ENCODE data around the gene PCDHGB3. TPM values are rescaled to one million over a fixed set of nuclear protein-coding genes. Genes with fewer than 3 reads are reported as not detected.
"Not testable (repeated sequence)": the region's sequence is repeated elsewhere in the genome, so short reads cannot be mapped to it uniquely, and the experiment has no call there.

The PCDHGB3 gene
- total RNA-seq, 1 experiment from 2014 or later, result 1.2 TPM

DNA sequence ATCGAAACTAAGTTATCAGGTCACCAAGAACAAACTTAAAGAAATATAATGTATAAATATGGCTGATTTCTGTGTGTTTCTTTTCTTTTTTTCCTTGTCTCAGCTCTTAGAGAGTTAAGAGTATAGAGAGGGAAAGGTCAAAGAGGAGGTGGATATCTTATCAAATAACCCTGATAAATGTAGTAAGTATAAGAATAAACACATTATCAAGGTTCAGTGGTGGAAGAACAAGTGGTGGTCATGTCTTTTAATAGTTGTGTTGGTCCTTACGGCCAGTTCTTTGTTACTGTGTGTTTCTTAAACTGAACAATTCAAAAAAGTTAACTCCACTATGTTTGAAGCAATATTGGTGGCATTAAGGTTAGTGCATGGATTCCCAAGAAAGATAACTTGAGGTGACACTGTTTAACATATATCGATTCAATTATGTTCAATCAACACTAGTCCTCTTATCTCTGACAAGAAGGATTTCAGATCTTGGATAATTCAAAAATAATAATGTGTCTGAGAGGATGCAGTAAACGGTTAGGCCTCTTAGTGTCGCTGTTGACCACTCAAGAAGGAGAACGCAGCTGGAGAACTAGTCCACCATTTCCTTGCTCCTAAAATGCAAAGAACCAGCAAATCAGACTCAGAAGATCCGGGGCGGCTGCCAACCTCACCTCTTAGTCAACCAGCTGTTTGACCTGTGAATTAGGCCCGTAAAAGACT lies 26.6 kb upstream of the PCDHGB3 start, which contains the start of gene PCDHGA3:
TSS of gene PCDHGA3 (plus strand) at position 588 of the 711 bp plus-strand sequence. CDS start 205 bp downstream, outside the sequence.
- BruUV-seq (replicated peaks), result no TSS peak
- DNase-seq, result no peak
- H3K4me3 Mint-ChIP-seq (ENCODE audit: low read depth, unreplicated experiment), result no peak within 1 kb of the TSS
- peaks cover 23% of the 10 kb centered on the region for H3K9me3 Mint-ChIP-seq (ENCODE audit: low read depth, unreplicated experiment)
- intact Hi-C loops (cut with micrococcal nuclease; ENCODE audit: unreplicated experiment), result no loop called here
- no peaks in the 10 kb centered on the region for H3K4me1 Mint-ChIP-seq (ENCODE audit: low read depth, unreplicated experiment)
- H3K27ac Mint-ChIP-seq (ENCODE audit: unreplicated experiment), result no peak within 1 kb of the TSS
- CTCF ChIA-PET, result no interaction called here
- no peaks in the 10 kb centered on the region for H3K27me3 Mint-ChIP-seq (ENCODE audit: unreplicated experiment)
- TF ChIP-seq, protein P1, sequence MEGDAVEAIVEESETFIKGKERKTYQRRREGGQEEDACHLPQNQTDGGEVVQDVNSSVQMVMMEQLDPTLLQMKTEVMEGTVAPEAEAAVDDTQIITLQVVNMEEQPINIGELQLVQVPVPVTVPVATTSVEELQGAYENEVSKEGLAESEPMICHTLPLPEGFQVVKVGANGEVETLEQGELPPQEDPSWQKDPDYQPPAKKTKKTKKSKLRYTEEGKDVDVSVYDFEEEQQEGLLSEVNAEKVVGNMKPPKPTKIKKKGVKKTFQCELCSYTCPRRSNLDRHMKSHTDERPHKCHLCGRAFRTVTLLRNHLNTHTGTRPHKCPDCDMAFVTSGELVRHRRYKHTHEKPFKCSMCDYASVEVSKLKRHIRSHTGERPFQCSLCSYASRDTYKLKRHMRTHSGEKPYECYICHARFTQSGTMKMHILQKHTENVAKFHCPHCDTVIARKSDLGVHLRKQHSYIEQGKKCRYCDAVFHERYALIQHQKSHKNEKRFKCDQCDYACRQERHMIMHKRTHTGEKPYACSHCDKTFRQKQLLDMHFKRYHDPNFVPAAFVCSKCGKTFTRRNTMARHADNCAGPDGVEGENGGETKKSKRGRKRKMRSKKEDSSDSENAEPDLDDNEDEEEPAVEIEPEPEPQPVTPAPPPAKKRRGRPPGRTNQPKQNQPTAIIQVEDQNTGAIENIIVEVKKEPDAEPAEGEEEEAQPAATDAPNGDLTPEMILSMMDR (IDR thresholded peaks at IDR 0.05; ENCODE audit: unreplicated experiment), result no peak
- no peaks in the 10 kb centered on the region for H3K36me3 Mint-ChIP-seq (ENCODE audit: insufficient read depth, unreplicated experiment)

DNA sequence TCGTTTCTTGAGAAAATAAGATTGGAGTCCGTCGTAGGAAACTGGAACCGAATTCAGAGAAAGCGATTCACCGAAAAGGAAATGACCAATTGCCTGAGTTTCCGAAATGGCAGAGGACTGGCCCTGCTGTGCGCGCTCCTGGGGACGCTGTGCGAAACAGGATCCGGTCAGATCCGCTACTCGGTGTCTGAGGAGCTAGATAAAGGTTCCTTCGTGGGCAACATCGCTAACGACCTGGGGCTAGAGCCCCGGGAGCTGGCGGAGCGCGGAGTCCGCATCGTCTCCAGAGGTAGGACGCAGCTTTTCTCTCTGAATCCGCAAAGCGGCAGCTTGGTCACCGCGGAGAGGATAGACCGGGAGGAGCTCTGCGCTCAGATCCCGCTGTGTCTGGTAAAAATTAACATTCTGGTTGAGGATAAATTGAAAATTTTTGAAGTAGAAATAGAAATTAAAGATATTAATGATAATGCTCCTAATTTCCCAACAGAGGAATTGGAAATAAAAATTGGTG lies 26.0 kb upstream of the PCDHGB3 start:
- DNase-seq, result no peak
- H3K36me3 Mint-ChIP-seq (ENCODE audit: insufficient read depth, unreplicated experiment), result no peaks in the 10 kb centered on the region
- CTCF ChIA-PET, result no interaction called here
- intact Hi-C loops (cut with micrococcal nuclease; ENCODE audit: unreplicated experiment), result no loop called here
- H3K27ac Mint-ChIP-seq (ENCODE audit: unreplicated experiment), result no peak overlapping the region
- no peaks in the 10 kb centered on the region for H3K27me3 Mint-ChIP-seq (ENCODE audit: unreplicated experiment)
- TF ChIP-seq, protein P1 (IDR thresholded peaks at IDR 0.05; ENCODE audit: unreplicated experiment), result no peak
- H3K4me1 Mint-ChIP-seq (ENCODE audit: low read depth, unreplicated experiment), result no peaks in the 10 kb centered on the region
- no TSS peak for BruUV-seq (replicated peaks)
- no peak overlapping the region for H3K4me3 Mint-ChIP-seq (ENCODE audit: low read depth, unreplicated experiment)
- H3K9me3 Mint-ChIP-seq (ENCODE audit: low read depth, unreplicated experiment), result peaks cover 19% of the 10 kb centered on the region

DNA sequence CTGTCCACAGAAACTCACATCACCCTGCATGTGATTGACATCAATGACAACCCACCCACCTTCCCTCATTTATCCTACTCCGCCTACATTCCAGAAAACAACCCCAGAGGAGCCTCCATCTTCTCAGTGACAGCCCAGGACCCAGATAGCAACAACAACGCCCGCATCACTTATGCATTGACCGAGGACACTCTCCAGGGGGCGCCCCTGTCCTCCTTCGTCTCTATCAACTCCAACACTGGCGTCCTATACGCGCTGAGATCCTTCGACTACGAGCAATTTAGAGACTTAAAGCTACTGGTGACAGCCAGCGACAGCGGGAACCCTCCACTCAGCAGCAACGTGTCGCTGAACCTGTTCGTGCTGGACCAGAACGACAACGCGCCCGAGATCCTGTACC lies 24.7 kb upstream of the PCDHGB3 start:
- no peak for DNase-seq
- H3K4me3 Mint-ChIP-seq (ENCODE audit: low read depth, unreplicated experiment), result no peak overlapping the region
- H3K27ac Mint-ChIP-seq (ENCODE audit: unreplicated experiment), result no peak overlapping the region
- peaks cover 3% of the 10 kb centered on the region for H3K36me3 Mint-ChIP-seq (ENCODE audit: insufficient read depth, unreplicated experiment)
- no peaks in the 10 kb centered on the region for H3K4me1 Mint-ChIP-seq (ENCODE audit: low read depth, unreplicated experiment)
- TF ChIP-seq, protein P1 (IDR thresholded peaks at IDR 0.05; ENCODE audit: unreplicated experiment), result no peak
- H3K27me3 Mint-ChIP-seq (ENCODE audit: unreplicated experiment), result no peaks in the 10 kb centered on the region
- intact Hi-C loops (cut with micrococcal nuclease; ENCODE audit: unreplicated experiment), result no loop called here
- H3K9me3 Mint-ChIP-seq (ENCODE audit: low read depth, unreplicated experiment), result peaks cover 19% of the 10 kb centered on the region
- BruUV-seq (replicated peaks), result no TSS peak
- CTCF ChIA-PET, result no interaction called here

DNA sequence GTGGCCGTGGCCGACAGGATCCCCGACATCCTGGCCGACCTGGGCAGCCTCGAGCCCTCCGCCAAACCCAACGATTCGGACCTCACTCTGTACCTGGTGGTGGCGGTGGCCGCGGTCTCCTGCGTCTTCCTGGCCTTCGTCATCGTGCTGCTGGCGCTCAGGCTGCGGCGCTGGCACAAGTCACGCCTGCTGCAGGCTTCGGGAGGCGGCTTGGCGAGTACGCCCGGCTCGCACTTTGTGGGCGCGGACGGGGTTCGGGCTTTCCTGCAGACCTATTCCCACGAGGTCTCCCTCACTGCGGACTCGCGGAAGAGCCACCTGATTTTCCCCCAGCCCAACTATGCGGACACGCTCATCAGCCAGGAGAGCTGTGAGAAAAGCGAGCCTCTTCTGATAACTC lies 24.0 kb upstream of the PCDHGB3 start:
- H3K36me3 Mint-ChIP-seq (ENCODE audit: insufficient read depth, unreplicated experiment); H3K27ac Mint-ChIP-seq (ENCODE audit: unreplicated experiment); DNase-seq; BruUV-seq (replicated peaks); H3K4me1 Mint-ChIP-seq (ENCODE audit: low read depth, unreplicated experiment); H3K4me3 Mint-ChIP-seq (ENCODE audit: low read depth, unreplicated experiment); CTCF ChIA-PET; intact Hi-C loops (cut with micrococcal nuclease; ENCODE audit: unreplicated experiment); H3K27me3 Mint-ChIP-seq (ENCODE audit: unreplicated experiment): not testable (repeated sequence)
- peaks cover 19% of the 10 kb centered on the region for H3K9me3 Mint-ChIP-seq (ENCODE audit: low read depth, unreplicated experiment)

Data from Calu3 (cell line).